Femur (tissue), 1 donor: ENCODE data around the gene OSM.
A peak's percentile ranks its signal among the peaks of the same experiment; 100 is the strongest.

Experiments used
- DNase-seq: peaks from one replicate; pipeline ENCODE4 v3.0.0-alpha.2; 2017

OSM gene

DNA sequence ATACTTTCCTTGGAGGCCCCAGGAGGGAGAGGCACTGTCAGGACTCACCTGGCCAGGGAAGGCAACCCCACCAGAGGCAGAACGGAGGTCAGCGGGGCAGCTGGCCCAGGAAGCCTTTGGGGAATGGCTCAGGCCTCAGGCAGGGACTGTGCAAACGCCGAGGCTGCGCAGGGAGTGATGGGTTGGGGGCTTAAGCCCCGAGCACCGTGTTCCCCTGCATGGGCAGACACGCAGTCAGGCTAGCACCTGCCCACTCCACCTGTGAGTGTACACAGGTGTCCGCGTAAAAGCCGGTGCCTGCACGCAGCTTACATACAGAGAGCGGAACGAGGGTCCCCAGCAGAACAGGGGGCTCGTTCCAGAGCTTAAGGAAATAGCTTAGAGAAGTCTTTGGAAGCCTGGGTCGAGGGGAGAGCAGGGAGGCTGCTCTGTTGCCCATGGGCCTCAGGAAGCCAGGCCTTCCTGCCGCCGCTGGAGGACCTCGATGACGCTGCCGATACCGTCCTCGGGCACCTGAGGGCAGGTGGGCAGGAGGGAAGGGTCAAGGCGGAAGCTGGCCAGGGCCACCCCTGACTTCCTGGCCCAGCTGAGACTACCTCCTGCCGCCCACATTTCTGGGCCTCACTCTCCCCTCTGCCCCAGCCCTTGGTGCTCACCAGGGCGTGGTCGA, 18.7 kb upstream of the OSM start:
- DNase-seq: no peak

DNA sequence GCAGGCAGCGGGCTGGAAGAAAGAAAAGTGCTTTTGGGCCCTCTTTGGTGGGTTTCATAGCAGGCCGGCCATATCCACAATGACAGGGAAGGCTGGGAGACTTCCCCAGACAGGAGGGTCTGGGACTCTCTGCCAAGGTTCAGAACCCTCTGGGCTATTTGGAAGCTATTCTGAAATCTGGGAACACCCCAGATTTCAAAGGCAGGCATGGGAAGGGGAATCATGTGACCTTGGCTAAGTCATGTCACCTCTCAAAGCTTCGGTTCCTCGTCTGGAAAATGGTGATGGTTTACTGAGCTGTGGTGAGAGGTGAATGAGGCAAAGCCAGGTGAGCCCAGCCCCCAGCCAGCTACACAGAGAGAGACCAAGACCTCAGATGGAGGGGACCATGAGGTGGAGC, 18.0 kb upstream of the OSM start:
- no peak for DNase-seq

DNA sequence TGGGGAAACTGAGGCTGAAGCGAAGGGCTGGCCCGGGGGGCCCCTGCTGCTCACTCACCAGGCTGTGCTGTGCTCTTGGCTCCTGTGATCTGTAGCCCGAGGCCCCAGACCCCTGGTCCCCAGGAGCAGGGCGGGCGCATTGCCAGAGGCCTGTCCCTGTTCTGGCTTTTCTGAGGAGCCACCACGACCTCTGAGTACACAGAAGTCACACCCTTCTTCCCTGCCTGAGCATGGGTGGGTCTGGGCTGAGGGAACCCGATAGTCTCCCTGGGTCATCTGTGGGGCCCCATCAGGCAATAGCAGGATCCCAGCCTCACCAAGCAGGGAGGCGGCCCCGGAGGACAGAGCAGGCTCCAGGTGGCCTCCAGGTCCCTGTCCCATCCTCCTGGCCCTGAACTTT, 17.5 kb upstream of the OSM start:
- DNase-seq: no peak

DNA sequence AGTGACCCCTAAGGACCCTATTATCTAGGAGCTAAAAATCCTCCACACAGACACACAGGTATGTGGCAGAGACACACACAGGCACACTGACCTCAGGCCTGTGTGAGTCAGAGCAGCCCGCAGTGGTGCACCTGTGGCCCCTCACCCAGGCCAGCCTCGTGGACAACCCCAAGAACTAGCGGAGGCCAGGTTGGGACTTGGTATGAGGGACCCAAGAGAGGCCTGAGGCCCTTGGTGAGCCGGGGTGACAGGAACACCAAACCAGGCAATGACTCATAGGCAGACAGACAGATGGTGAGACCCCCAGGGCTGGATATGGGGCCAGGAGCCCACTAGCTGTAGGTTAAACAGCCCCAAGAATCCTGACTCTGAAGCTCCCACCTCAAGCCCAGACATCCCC, 16.7 kb upstream of the OSM start:
- DNase-seq: no peak

- DNase-seq: no peak
These were observed 16.0 kb upstream of the OSM start for GRCh38 chr22:30282616-30283046.

GRCh38 chr22:30280505-30280904, 13.9 kb upstream of the OSM start:
- DNase-seq: no peak

GRCh38 chr22:30279932-30280331, 13.3 kb upstream of the OSM start:
- no peak for DNase-seq

DNA sequence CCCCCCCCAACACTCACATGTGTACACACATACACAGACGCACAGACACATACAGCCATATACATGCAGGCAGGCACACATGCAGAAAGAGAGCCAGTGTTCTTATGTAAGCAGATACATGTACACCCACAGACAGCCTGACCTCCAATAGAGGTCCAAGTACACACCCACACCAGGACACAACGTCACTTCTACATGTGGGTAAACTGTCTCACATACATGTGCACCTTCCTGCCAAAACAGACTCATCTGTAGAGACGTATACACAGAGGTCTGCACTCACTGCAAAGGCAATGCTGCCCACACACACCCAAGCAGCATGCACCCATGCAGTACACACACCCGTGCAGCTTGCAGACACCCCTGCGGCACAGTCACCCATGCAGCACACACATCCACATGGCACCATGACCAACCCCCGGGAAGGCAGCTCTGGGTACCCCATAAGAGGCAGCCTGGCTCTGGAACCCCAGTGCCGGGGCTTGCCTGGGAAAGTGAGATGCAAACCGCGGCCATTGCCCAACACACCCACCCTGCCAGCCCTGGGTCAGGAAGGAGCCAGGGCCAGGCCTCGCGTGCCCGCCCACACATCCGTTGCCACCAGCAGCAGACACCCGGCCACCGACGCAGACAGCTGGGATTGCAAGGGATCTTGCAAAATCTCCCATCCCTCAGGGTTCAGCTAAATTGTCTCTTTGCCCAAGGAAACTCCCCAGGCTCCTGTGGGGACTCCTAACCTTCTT, 12.6 kb upstream of the OSM start:
- DNase-seq: no peak

GRCh38 chr22:30277547-30278344, 11.1 kb upstream of the OSM start:
- no peak for DNase-seq

DNA sequence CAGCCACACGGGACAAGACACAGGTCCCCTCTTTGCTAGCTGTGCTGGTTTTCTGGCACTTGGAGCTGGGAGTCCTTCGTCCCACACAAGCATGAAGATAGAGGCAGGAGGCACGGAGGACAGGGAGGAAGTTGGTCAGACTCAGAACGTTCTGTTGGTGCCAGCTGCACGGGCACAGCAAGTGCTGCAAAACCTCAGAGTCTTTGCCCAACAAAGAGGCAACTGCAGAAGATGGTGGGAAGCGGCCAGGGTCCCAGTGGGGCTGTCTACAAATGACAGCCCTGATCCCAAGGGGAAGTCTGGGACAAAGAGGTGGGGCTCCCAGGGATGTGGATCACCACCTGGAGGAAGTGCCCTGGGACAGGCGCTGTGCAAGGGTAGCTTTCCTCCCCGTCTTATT, 9.4 kb upstream of the OSM start:
- DNase-seq: no peak

- DNase-seq: no peak
These were observed 9.0 kb upstream of the OSM start for GRCh38 chr22:30275625-30276024.

- no peak for DNase-seq
These were observed 7.8 kb upstream of the OSM start for GRCh38 chr22:30274437-30274812.

DNA sequence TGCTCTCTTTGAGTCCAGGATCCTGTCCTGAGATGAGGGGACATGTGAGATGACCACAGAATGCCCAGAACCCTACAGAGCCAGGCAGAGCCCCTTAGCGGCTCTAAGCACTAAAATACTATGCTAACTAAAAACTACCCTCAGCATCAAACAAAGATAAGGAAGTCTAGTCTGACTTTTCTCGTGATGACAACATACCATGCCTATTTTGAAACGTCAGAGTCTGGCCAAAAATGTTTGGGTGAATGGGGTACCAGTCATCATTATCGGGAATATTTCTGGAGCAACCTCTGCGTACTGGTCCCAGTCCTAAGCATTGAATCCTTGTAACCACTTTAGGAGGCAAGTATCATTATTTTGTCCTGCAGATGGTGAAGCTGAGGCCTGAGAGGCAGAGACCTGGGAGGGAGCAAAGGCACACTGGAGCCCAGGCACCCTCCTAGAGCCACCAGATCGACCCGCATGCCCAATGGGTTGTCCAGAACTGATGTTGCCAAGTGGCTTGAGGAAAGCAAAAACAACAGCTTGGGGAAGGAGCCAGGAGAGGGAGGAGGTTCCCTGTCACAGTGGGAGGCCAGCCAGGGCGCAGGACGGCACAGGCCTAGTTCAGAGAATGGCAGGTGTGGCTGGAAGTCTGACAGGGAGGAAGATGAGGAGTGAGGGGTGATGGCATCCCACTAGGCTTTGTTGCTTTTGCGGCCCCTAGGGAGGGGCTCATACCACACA, 7.2 kb upstream of the OSM start:
- DNase-seq: no peak

GRCh38 chr22:30272781-30273601, 6.3 kb upstream of the OSM start:
- no peak for DNase-seq

DNA sequence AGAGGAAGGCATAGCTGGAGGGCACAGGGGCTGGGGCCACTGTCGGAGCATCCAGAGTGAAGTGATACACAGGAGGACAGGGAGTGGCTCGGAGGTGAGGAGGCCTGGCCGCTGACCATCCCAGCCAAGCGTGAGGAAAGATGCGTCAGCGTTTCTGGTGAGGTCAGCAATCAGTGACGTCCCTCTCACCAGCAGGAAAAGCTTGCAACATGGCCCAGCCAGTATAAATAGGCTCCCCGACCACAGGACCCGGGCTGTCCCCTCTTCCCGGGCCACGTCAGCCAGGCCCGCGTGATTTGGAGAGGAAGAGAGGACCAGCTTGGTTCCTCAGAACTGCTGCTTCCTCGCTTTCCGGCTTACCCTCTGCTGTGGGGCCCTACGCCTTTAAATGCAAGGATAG, 4.2 kb upstream of the OSM start:
- peak; percentile 81 for DNase-seq

- DNase-seq: no peak
These were observed 1.7 kb upstream of the OSM start for GRCh38 chr22:30268331-30268730.

DNA sequence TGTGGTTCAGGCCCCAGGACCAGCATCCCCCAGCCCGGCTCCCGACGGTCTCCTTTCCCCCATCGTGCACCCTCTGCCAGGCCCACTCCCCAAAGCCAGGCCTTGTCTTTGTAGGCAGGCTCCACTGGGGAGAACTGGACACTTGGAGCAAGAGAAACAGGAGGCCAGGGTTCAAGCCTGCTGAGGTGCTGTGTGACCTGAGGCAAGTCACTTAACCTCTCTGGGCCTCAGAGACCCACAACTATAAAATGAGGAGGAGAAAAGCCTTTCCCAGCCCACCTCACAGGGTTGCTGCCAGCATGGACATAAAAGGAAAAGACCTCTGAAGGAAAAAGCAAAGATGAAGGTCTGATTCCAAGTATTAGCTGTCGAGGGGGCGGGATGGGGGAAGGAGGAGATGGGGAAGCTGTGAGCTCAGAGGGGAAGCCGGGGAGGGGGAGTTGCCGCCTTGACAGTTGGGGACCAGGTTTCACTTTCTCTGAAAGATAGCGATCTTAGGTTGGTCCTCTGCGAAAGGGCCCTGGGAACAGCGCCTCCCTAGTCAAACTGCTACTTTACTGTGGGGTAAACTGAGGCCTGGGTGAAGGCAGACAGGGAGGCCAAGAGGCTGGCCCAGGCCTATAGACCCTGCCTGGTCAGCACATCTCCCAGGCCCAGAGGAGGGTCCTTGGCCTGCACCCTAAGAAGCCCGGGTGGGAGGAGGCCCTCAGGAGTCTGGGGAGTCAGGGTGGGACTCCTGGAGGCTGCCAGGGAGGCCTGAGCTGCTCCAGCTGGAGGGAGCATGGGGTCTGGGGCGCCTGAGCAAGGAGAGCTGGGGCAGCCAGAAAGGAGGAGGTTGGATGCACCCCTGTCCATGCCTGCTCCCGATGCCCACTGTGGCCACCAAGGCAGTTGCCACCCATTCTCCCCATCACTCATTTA, 991 bp upstream of the OSM start:
- no peak for DNase-seq

GRCh38 chr22:30265823-30266444, 717 bp downstream of the OSM start:
- DNase-seq: no peak

- no peak for DNase-seq
These were observed 1.4 kb downstream of the OSM start for GRCh38 chr22:30265131-30265720.

DNA sequence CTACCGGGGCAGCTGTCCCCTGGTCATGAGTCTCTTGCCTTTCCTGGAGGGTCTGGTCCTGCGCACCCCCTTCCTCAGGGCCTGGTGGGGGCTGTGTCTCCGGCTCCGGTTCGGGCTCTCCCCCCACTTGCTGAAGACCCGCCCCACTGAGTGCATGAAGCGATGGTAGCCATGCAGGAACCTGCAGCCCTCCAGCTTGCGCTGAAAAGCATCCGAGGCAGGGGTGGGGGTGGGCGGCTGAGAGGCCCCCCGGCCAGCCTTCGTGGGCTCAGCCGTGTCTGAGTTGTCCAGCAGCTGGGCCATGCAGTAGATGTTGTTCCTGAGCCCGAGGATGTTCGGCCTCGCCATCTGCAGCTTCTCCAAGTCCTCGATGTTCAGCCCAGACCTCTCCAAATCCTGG, 2.8 kb downstream of the OSM start:
- no peak for DNase-seq
